ENCODE results near the gene CUBN. TPM values are rescaled to one million over a fixed set of nuclear protein-coding genes. Genes with fewer than 3 reads are reported as not detected.

Gene CUBN
- 1.3 TPM for total RNA-seq
- long read RNA-seq, partial matches to known transcripts = 1 of 3 reads
- long read RNA-seq, other reads (novel, unspliced or antisense) = 2 of 3 reads

- no peak for TF ChIP-seq CTCF (IDR thresholded peaks at IDR 0.05)
- intact Hi-C loops (cut with DNase I) = no loop called here
- ATAC-seq (no peak), DNase-seq (no peak)
- no peaks in the 10 kb centered on the region for H3K36me3 ChIP-seq
- no peak within 1 kb of the TSS for H3K4me3 ChIP-seq
- H3K9me3 ChIP-seq = no peaks in the 10 kb centered on the region
- no peaks in the 10 kb centered on the region for H3K4me1 ChIP-seq
- H3K27ac ChIP-seq = no peak within 1 kb of the TSS
- no peaks in the 10 kb centered on the region for H3K27me3 ChIP-seq
These were observed at the start of gene CUBN for GRCh38 chr10:17129741-17130140. TSS of gene CUBN (minus strand) at chr10:17129811. CDS start at chr10:17129765, 46 bp downstream.

GRCh38 chr10:17179002-17179401, 49.4 kb upstream of the CUBN start:
- Histone ChIP-seq H3K36me3 (no peaks in the 10 kb centered on the region), H3K4me1 (peaks cover 5% of the 10 kb centered on the region), H3K9me3 (no peaks in the 10 kb centered on the region), H3K4me3 (no peak overlapping the region), H3K27me3 (no peaks in the 10 kb centered on the region), H3K27ac (no peak overlapping the region)
- no peak for TF ChIP-seq CTCF (IDR thresholded peaks at IDR 0.05)
- no peak for DNase-seq
- intact Hi-C loops (cut with DNase I) = no loop called here
- ATAC-seq = no peak

- DNase-seq (no peak), ATAC-seq (no peak)
- H3K27ac ChIP-seq = no peak overlapping the region
- no peaks in the 10 kb centered on the region for H3K36me3 ChIP-seq
- no peaks in the 10 kb centered on the region for H3K9me3 ChIP-seq
- H3K4me1 ChIP-seq = peaks cover 5% of the 10 kb centered on the region
- intact Hi-C loops (cut with DNase I) = no loop called here
- TF ChIP-seq CTCF (IDR thresholded peaks at IDR 0.05) = no peak
- no peaks in the 10 kb centered on the region for H3K27me3 ChIP-seq
- no peak overlapping the region for H3K4me3 ChIP-seq
These were observed 48.4 kb upstream of the CUBN start for GRCh38 chr10:17178006-17178405.

- no peak for DNase-seq
- TF ChIP-seq CTCF (IDR thresholded peaks at IDR 0.05) = no peak
- no peaks in the 10 kb centered on the region for H3K27me3 ChIP-seq
- no peak for ATAC-seq
- no peak overlapping the region for H3K27ac ChIP-seq
- no peak overlapping the region for H3K4me3 ChIP-seq
- no peaks in the 10 kb centered on the region for H3K36me3 ChIP-seq
- intact Hi-C loops (cut with DNase I) = no loop called here
- no peaks in the 10 kb centered on the region for H3K9me3 ChIP-seq
- H3K4me1 ChIP-seq = peaks cover 5% of the 10 kb centered on the region
These were observed 47.4 kb upstream of the CUBN start for GRCh38 chr10:17177014-17177413.

GRCh38 chr10:17176091-17176490, 46.5 kb upstream of the CUBN start:
- no peak for DNase-seq
- no peak overlapping the region for H3K4me3 ChIP-seq
- intact Hi-C loops (cut with DNase I) = no loop called here

More at GRCh38 chr10:17176091-17176490, 46.5 kb upstream of the CUBN start:
- TF ChIP-seq CTCF (IDR thresholded peaks at IDR 0.05) = no peak
- Histone ChIP-seq H3K4me1 (peaks cover 5% of the 10 kb centered on the region), H3K27ac (no peak overlapping the region), H3K9me3 (no peaks in the 10 kb centered on the region), H3K36me3 (no peaks in the 10 kb centered on the region), H3K27me3 (no peaks in the 10 kb centered on the region)
- ATAC-seq = no peak

All from upper lobe of right lung (tissue), 1 donor.